8988T (cell line): ENCODE measurements around the gene LRRC37A2.
"Not testable (repeated sequence)": the region's sequence is repeated elsewhere in the genome, so short reads cannot be mapped to it uniquely, and the experiment has no call there.

Source experiments
- DNase-seq: peaks from one replicate; pipeline ENCODE4 v3.0.0; 2011

Gene LRRC37A2

DNA sequence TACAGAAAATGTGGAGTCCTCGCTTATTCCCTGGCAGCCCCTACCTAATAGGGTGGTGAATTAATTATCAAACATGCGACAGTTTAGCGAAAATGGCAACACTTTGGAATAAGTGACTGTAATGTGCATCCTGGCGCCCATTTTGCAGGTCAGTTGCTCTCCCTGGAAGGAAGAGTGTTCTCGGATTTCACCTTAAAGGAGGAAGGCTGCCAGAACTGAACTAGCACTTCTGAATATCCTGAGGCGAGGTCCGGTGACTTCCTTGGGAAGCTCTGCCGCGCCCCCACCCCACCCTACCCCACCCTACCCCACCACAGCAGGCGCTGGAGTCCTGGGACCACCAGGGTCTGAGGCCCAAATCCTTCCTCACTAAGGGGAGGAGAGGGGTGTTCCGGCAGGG, at the start of gene LRRC37A2:
TSS of gene LRRC37A2 (plus strand) at position 301 of the 400 bp plus-strand sequence. CDS start 245 bp downstream, outside the sequence.
- DNase-seq = not testable (repeated sequence)

DNA sequence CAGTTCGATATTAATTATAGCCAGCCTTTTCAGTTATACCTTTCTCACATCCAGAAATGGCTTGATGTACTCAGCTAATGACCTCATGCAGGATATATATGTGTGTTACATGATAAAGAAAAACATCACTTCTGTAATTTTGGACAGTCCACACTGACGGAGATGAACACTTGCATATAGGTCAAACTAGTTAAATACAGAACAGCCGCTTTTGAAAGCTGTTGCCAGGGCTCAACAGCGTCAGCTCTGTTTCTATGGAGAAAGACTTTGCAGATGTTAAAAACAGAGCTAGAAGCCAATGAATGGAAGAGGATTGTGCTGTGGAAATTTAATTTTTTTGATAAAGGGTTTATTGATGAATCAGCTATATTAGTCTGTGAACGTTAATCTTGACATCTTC, 44.6 kb upstream of the LRRC37A2 start:
- not testable (repeated sequence) for DNase-seq

- DNase-seq = not testable (repeated sequence)
Measured at GRCh38 chr17:46474489-46474888, 37.8 kb upstream of the LRRC37A2 start.

DNA sequence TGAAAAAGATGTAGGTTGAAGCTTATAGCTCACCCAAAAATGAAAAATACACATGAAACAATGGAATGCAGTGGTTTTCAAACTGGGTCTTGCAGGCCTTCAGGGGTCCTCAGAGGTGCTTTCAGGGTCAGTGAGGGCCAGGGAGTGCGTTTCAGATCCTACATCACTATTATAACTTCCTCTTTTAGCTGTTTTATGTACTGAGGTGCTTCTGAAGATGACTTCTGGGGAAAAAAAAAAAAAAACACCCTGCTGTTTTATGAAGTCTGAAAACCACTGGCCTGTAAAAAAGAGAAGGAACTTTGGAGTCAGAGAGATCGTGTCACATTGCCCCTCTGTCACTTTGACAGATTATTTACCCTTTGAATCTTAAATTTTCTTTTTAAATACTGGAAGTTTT, 36.7 kb upstream of the LRRC37A2 start:
- not testable (repeated sequence) for DNase-seq

GRCh38 chr17:46478823-46479222, 33.4 kb upstream of the LRRC37A2 start:
- DNase-seq = not testable (repeated sequence)

- DNase-seq = not testable (repeated sequence)
Measured at GRCh38 chr17:46481310-46481709, 31.0 kb upstream of the LRRC37A2 start.

- DNase-seq = not testable (repeated sequence)
Measured at GRCh38 chr17:46492021-46492420, 20.2 kb upstream of the LRRC37A2 start.

- DNase-seq = not testable (repeated sequence)
Measured at GRCh38 chr17:46499437-46500139, 12.7 kb upstream of the LRRC37A2 start.

- DNase-seq = not testable (repeated sequence)
Measured at GRCh38 chr17:46505896-46506295, 6.4 kb upstream of the LRRC37A2 start.

GRCh38 chr17:46534716-46535115, 22.4 kb downstream of the LRRC37A2 start:
- not testable (repeated sequence) for DNase-seq

- not testable (repeated sequence) for DNase-seq
Measured at GRCh38 chr17:46548607-46549006, 36.3 kb downstream of the LRRC37A2 start.

GRCh38 chr17:46559155-46559554, 46.9 kb downstream of the LRRC37A2 start:
- DNase-seq = not testable (repeated sequence)

- DNase-seq = not testable (repeated sequence)
Measured at GRCh38 chr17:46560048-46560447, 47.8 kb downstream of the LRRC37A2 start.

DNA sequence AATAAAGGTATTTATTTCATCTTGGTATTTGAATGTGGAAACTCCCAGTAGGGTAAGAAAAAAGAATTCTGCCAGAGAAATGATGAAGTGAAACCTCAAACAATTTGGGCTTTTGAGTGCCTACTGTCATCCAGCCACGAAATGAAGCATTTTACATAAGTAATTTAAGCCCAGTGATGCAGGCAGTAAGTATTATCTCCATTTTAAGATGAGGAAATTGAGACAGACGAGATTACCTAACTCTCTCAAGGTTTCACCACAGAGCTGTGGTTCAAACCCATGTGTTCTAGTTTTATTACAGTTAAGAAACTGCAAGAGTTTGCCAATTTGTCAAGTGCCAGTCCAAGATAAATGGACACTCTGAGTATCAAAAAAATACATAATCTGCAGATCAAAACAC, 54.0 kb downstream of the LRRC37A2 start:
- DNase-seq = not testable (repeated sequence)

GRCh38 chr17:46566980-46567379, 54.7 kb downstream of the LRRC37A2 start:
- not testable (repeated sequence) for DNase-seq

GRCh38 chr17:46571796-46572195, 59.5 kb downstream of the LRRC37A2 start:
- DNase-seq = not testable (repeated sequence)

- DNase-seq = not testable (repeated sequence)
Measured at GRCh38 chr17:46579083-46580075, 67.1 kb downstream of the LRRC37A2 start, which contains the start of gene ARL17A. TSS of gene ARL17A (minus strand) at chr17:46579691. CDS start at chr17:46576322, 3,369 bp downstream.

GRCh38 chr17:46580082-46580481, 67.8 kb downstream of the LRRC37A2 start:
- not testable (repeated sequence) for DNase-seq

DNA sequence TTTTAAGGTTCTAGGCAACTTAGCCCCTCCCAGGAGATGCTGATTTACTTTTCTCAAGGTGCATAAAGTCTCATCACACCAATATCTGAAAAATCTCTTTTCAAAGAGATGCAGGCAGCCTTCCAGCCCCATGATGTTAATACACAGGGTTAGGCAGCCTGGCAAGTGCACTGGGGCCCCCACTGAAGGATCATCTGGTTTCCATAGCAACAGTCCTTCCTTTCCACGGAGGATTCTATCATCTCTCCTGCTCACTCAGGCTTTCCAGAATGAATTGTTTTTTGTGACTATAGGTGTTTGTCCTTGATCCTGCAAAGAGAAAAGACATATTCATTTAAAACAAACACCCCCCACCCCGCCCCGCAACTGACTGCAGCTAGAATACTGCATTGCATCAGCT, 73.2 kb downstream of the LRRC37A2 start:
- DNase-seq = not testable (repeated sequence)

DNA sequence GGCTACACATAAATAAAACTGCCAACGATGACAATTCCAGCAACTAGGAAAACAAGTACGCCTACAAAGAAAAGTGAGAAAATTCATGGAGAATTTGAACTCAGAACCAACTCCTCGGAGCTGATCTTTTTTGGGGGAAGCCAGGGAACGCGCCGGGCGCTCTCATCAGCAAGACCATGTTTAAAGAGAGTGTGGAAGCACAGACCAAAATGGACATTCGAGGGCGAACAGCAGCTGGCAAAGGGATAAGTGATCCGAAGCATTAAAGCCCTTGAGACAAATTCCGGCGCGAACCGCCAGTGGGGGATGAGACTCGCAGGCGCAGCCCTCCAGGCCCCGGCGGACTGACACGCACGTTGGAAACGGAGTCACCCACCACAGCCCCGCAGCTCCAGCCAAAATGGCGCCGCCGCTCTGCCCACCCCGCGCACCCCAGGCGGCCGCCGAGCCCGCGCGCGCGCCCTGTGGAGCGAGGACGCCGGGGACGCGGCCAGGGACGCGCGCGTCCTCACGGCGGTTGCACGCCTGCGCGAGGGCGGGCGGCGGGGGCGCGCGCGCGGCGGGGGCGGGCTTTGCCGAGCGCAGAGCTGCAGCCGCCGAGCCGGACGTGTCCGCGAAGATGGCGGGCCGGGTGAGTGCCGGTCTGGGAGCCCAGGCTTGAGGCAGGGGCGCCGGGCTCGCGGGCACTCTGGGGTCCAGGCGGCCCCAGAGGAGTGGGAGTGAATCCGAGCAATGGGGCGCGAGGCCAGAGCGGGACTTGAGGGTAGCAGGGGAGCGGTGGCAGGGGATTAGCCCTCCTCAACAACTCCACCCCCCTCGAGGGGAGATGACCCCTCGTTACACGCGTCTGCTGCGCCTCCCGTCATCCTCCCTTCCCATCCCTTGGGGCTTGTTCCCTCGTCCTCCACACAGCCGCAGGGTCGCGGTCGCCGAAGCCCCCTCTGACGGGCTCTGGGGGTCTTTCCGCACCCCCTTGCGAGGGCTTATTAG, 78.2 kb downstream of the LRRC37A2 start, which contains the start of gene NSF:
TSS of gene NSF (plus strand) at position 513 of the 990 bp plus-strand sequence. CDS start at position 620, 107 bp downstream.
- DNase-seq = not testable (repeated sequence)

DNA sequence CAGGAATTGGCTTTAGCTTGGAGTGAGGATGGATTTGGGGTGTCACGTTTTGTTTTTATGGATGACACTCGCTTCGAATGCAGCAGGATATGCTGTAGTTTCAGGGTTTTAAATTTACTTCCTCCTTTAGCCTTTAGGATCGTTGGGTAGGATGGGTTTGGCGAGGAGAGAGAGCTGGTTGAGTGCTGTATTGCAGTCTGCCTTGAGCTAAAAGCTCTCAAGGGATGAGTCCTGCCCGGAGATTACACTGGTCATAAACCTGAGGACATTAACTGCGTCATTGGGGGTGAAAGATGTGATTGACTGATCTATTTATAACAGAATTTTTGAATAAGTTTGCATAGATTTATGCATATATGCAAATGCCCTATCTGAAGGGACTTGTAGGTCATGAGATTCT, 79.1 kb downstream of the LRRC37A2 start:
- DNase-seq = not testable (repeated sequence)
